ENCODE results near the gene VPS51.

Gene VPS51

DNA sequence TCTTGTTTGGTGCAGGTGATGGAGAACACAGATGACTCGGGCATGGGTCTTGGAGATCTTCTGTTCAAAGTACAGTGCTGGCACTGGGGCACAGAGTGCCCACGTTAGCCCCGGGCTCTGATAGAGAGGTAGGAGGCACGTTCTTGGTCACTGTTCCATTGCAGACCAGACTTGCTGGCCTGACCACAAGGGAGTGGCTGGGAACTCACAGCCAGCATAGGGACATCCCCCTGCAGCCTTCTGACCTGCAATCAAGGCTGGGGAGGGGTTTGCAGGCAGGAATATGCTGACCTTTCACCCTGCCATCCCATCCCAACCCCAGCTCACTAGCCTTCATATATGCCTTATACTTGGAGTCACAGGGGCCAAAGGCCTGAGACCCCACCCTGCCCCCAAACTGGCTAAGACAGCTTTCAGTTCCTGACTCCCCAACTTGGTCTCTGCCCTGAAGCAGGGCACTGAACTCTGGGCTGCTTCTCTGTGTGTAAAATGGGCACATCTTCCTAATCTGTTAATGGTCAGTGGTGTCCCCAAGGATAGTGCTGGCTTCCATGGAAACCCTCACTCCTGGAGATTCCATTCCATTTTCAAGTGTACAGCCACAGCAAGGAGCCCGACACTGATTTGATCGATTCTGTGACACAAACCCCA is 30.7 kb downstream of the VPS51 start:
- no peak for TF ChIP-seq CTCF (IDR thresholded peaks at IDR 0.05; ENCODE audit: low read length, missing control alignments)
- no peak overlapping the region for H3K4me3 ChIP-seq (replicated peaks; ENCODE audit: low read depth, low read length)
- no peak for DNase-seq (ENCODE audit: low read depth)

GRCh38 chr11:65127473-65128181 is 31.6 kb downstream of the VPS51 start:
- H3K4me3 ChIP-seq (replicated peaks; ENCODE audit: low read depth, low read length), result no peak overlapping the region
- no peak for TF ChIP-seq CTCF (IDR thresholded peaks at IDR 0.05; ENCODE audit: low read length, missing control alignments)
- no peak for DNase-seq (ENCODE audit: low read depth)

- no peak overlapping the region for H3K4me3 ChIP-seq (replicated peaks; ENCODE audit: low read depth, low read length)
- DNase-seq (ENCODE audit: low read depth), result no peak
- no peak for TF ChIP-seq CTCF (IDR thresholded peaks at IDR 0.05; ENCODE audit: low read length, missing control alignments)
Measured at GRCh38 chr11:65128182-65129145, 32.5 kb downstream of the VPS51 start.

- TF ChIP-seq CTCF (IDR thresholded peaks at IDR 0.05; ENCODE audit: low read length, missing control alignments), result no peak
- no peak overlapping the region for H3K4me3 ChIP-seq (replicated peaks; ENCODE audit: low read depth, low read length)
Measured at GRCh38 chr11:65129649-65130441, 33.8 kb downstream of the VPS51 start.

DNA sequence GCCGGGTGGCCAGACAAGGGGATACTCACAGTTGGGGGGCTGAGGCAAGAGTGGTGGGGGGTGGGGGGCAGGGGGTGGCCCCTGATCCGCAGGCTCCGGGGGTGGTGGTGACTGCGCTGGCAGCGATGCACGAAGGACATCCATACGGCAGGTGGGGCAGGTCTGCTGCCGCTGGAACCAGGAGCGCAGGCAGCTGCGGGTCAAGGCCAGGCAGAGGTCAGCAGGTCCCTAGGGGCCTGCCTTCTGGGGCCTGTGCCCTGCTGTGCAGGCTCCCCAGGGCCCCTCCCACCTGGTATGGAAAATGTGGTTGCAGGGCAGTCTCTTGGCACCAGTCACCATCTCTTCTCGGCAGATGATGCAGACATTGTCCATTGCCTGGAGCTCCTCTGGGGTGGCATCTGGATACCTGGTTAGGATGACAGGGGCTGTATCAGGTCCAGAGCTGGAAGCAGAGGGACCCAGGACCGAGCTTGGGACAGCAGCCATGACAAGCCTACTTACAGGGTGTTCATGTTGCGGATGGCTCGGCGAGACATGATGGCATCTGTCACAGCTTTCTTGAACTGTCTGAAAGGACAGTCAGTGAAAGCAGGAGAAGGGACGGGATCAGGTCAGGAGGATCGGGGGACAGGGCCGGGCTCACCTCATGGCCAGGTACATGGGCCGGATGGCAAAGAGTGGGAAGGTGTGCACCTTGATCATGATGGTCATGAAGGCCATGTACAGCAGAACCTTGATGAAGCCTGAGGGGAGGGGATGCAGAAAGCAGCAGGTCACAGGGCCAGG is 34.8 kb downstream of the VPS51 start:
- DNase-seq (ENCODE audit: low read depth), result no peak
- no peak overlapping the region for H3K4me3 ChIP-seq (replicated peaks; ENCODE audit: low read depth, low read length)
- TF ChIP-seq CTCF (IDR thresholded peaks at IDR 0.05; ENCODE audit: low read length, missing control alignments), result no peak

More at GRCh38 chr11:65129649-65130441, 33.8 kb downstream of the VPS51 start:
- no peak for DNase-seq (ENCODE audit: low read depth)

- TF ChIP-seq CTCF (IDR thresholded peaks at IDR 0.05; ENCODE audit: low read length, missing control alignments), result no peak
- DNase-seq (ENCODE audit: low read depth), result no peak
- no peak overlapping the region for H3K4me3 ChIP-seq (replicated peaks; ENCODE audit: low read depth, low read length)
Measured at GRCh38 chr11:65131417-65131776, 35.4 kb downstream of the VPS51 start.

Data from fibroblast of pulmonary artery (primary cell).